LNCaP clone FGC (cell line): Measurements from ENCODE around the gene FSHR.

Experiments
- DNase-seq: peaks from one replicate; pipeline ENCODE4 v3.0.0-alpha.2; 2011; ENCODE audit warnings: low read depth
- H3K4me3 ChIP-seq: 2 replicates; pipeline ENCODE4 v1.5.1; 2011; ENCODE audit warnings: mild to moderate bottlenecking, low read depth, low read length, control low read depth
- CTCF ChIP-seq: IDR thresholded peaks from 2 replicates; pipeline ENCODE4 v1.5.1; 2012; ENCODE audit warnings: mild to moderate bottlenecking; ENCODE audit not compliant: control insufficient read depth, insufficient read depth; ENCODE audit errors: extremely low read depth

Gene FSHR

GRCh38 chr2:49105506-49105905, 48.8 kb downstream of the FSHR start:
- no peak for TF ChIP-seq CTCF
- no peak for DNase-seq
- no peak overlapping the region for H3K4me3 ChIP-seq

- H3K4me3 ChIP-seq: no peak overlapping the region
- no peak for DNase-seq
- TF ChIP-seq CTCF: no peak
Observed at GRCh38 chr2:49102146-49102545, 52.2 kb downstream of the FSHR start.

GRCh38 chr2:49080681-49081080, 73.6 kb downstream of the FSHR start:
- DNase-seq: no peak
- H3K4me3 ChIP-seq: no peak overlapping the region
- no peak for TF ChIP-seq CTCF

GRCh38 chr2:49070716-49071115, 83.6 kb downstream of the FSHR start:
- no peak overlapping the region for H3K4me3 ChIP-seq
- no peak for DNase-seq
- TF ChIP-seq CTCF: no peak

GRCh38 chr2:49069829-49070228, 84.5 kb downstream of the FSHR start:
- no peak overlapping the region for H3K4me3 ChIP-seq
- no peak for DNase-seq
- TF ChIP-seq CTCF: no peak

- no peak for DNase-seq
- H3K4me3 ChIP-seq: no peak overlapping the region
- TF ChIP-seq CTCF: no peak
Observed at GRCh38 chr2:49068613-49069012, 85.7 kb downstream of the FSHR start.

- DNase-seq: no peak
- H3K4me3 ChIP-seq: no peak overlapping the region
- TF ChIP-seq CTCF: no peak
Observed at GRCh38 chr2:49067971-49068370, 86.3 kb downstream of the FSHR start.
